ENCODE results near the gene PLXDC1.

PLXDC1 gene

GRCh38 chr17:39097537-39097936 is 53.9 kb downstream of the PLXDC1 start:
- DNase-seq (ENCODE audit: low read depth in 1 of 2, low spot score in 1 of 2): no peak

GRCh38 chr17:39097150-39097519 is 54.3 kb downstream of the PLXDC1 start:
- no peak for DNase-seq (ENCODE audit: low read depth in 1 of 2, low spot score in 1 of 2)

- DNase-seq (ENCODE audit: low read depth in 1 of 2, low spot score in 1 of 2): no peak
Measured at GRCh38 chr17:39096508-39097149, 54.8 kb downstream of the PLXDC1 start.

GRCh38 chr17:39095309-39095686 is 56.1 kb downstream of the PLXDC1 start:
- DNase-seq (ENCODE audit: low read depth in 1 of 2, low spot score in 1 of 2): no peak

GRCh38 chr17:39094607-39095308 is 56.7 kb downstream of the PLXDC1 start:
- no peak for DNase-seq (ENCODE audit: low read depth in 1 of 2, low spot score in 1 of 2)

GRCh38 chr17:39092692-39093230 is 58.7 kb downstream of the PLXDC1 start:
- DNase-seq (ENCODE audit: low read depth in 1 of 2, low spot score in 1 of 2): no peak

GRCh38 chr17:39090908-39091665 is 60.4 kb downstream of the PLXDC1 start:
- no peak for DNase-seq (ENCODE audit: low read depth in 1 of 2, low spot score in 1 of 2)

- DNase-seq (ENCODE audit: low read depth in 1 of 2, low spot score in 1 of 2): no peak
Measured at GRCh38 chr17:39090400-39090799, 61.0 kb downstream of the PLXDC1 start.

- no peak for DNase-seq (ENCODE audit: low read depth in 1 of 2, low spot score in 1 of 2)
Measured at GRCh38 chr17:39084558-39084957, 66.9 kb downstream of the PLXDC1 start.

GRCh38 chr17:39083270-39083669 is 68.2 kb downstream of the PLXDC1 start:
- DNase-seq (ENCODE audit: low read depth in 1 of 2, low spot score in 1 of 2): no peak

GRCh38 chr17:39082482-39082881 is 69.0 kb downstream of the PLXDC1 start:
- no peak for DNase-seq (ENCODE audit: low read depth in 1 of 2, low spot score in 1 of 2)

GRCh38 chr17:39081851-39082250 is 69.6 kb downstream of the PLXDC1 start:
- no peak for DNase-seq (ENCODE audit: low read depth in 1 of 2, low spot score in 1 of 2)

GRCh38 chr17:39080421-39081078 is 70.9 kb downstream of the PLXDC1 start:
- DNase-seq (ENCODE audit: low read depth in 1 of 2, low spot score in 1 of 2): no peak

GRCh38 chr17:39079836-39080235 is 71.6 kb downstream of the PLXDC1 start:
- DNase-seq (ENCODE audit: low read depth in 1 of 2, low spot score in 1 of 2): no peak

GRCh38 chr17:39077866-39078265 is 73.6 kb downstream of the PLXDC1 start:
- DNase-seq (ENCODE audit: low read depth in 1 of 2, low spot score in 1 of 2): no peak

GRCh38 chr17:39077252-39077651 is 74.2 kb downstream of the PLXDC1 start:
- DNase-seq (ENCODE audit: low read depth in 1 of 2, low spot score in 1 of 2): no peak

GRCh38 chr17:39074676-39075075 is 76.8 kb downstream of the PLXDC1 start:
- DNase-seq (ENCODE audit: low read depth in 1 of 2, low spot score in 1 of 2): no peak

- no peak for DNase-seq (ENCODE audit: low read depth in 1 of 2, low spot score in 1 of 2)
Measured at GRCh38 chr17:39073916-39074315, 77.5 kb downstream of the PLXDC1 start.

- DNase-seq (ENCODE audit: low read depth in 1 of 2, low spot score in 1 of 2): no peak
Measured at GRCh38 chr17:39073353-39073752, 78.1 kb downstream of the PLXDC1 start.

- DNase-seq (ENCODE audit: low read depth in 1 of 2, low spot score in 1 of 2): no peak
Measured at GRCh38 chr17:39071573-39071972, 79.9 kb downstream of the PLXDC1 start.

GRCh38 chr17:39069114-39069756 is 82.2 kb downstream of the PLXDC1 start:
- DNase-seq (ENCODE audit: low read depth in 1 of 2, low spot score in 1 of 2): no peak
